ENCODE measurements around the gene XPNPEP1.

GRCh38 chr10:109940553-109940952 is 17.2 kb upstream of the XPNPEP1 start:
- TF ChIP-seq EZH2phosphoT487 (IDR thresholded peaks at IDR 0.05; ENCODE audit: borderline replicate concordance, low read length): no peak
- TF ChIP-seq, protein P1, sequence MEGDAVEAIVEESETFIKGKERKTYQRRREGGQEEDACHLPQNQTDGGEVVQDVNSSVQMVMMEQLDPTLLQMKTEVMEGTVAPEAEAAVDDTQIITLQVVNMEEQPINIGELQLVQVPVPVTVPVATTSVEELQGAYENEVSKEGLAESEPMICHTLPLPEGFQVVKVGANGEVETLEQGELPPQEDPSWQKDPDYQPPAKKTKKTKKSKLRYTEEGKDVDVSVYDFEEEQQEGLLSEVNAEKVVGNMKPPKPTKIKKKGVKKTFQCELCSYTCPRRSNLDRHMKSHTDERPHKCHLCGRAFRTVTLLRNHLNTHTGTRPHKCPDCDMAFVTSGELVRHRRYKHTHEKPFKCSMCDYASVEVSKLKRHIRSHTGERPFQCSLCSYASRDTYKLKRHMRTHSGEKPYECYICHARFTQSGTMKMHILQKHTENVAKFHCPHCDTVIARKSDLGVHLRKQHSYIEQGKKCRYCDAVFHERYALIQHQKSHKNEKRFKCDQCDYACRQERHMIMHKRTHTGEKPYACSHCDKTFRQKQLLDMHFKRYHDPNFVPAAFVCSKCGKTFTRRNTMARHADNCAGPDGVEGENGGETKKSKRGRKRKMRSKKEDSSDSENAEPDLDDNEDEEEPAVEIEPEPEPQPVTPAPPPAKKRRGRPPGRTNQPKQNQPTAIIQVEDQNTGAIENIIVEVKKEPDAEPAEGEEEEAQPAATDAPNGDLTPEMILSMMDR (IDR thresholded peaks at IDR 0.05; ENCODE audit: low read depth, low read length, poor library complexity, severe bottlenecking): no peak

All from DOHH2 (cell line).